ENCODE data around the gene PLSCR4.

DNA sequence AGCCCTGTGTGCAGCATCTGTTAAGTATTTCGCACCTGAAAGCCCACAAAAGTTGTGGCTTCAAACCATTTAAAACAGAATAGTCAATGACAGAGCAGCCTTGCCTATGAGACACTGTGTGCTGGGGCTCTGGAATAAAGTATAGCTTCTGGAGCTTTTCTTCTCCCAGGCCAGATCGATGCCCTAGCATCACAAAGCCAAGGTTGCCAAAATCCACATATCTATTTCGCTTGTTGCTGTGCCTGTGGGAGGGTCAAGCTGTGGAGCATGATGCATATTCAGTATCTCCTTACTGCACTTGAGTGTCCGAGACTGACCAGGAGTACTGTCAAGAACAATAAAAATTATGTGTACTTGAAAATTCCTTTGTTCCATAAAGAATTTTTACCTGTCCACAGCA, 97.5 kb downstream of the PLSCR4 start:
- TF ChIP-seq, protein P1, sequence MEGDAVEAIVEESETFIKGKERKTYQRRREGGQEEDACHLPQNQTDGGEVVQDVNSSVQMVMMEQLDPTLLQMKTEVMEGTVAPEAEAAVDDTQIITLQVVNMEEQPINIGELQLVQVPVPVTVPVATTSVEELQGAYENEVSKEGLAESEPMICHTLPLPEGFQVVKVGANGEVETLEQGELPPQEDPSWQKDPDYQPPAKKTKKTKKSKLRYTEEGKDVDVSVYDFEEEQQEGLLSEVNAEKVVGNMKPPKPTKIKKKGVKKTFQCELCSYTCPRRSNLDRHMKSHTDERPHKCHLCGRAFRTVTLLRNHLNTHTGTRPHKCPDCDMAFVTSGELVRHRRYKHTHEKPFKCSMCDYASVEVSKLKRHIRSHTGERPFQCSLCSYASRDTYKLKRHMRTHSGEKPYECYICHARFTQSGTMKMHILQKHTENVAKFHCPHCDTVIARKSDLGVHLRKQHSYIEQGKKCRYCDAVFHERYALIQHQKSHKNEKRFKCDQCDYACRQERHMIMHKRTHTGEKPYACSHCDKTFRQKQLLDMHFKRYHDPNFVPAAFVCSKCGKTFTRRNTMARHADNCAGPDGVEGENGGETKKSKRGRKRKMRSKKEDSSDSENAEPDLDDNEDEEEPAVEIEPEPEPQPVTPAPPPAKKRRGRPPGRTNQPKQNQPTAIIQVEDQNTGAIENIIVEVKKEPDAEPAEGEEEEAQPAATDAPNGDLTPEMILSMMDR (IDR thresholded peaks at IDR 0.05; ENCODE audit: extremely low read depth in 1 of 2, insufficient read depth in 1 of 2, low read depth in 1 of 2, low read length in 2 of 2): no peak
- no peak for TF ChIP-seq POLR2A (IDR thresholded peaks at IDR 0.05; ENCODE audit: low read depth, low read length)
- no peak for TF ChIP-seq EZH2 (IDR thresholded peaks at IDR 0.05; ENCODE audit: borderline replicate concordance, low read depth, low read length, severe bottlenecking)
- TF ChIP-seq POLR2AphosphoS5 (IDR thresholded peaks at IDR 0.05; ENCODE audit: insufficient read depth, low read depth, low read length): no peak
- TF ChIP-seq, protein P2, sequence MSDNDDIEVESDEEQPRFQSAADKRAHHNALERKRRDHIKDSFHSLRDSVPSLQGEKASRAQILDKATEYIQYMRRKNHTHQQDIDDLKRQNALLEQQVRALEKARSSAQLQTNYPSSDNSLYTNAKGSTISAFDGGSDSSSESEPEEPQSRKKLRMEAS (IDR thresholded peaks at IDR 0.05; ENCODE audit: insufficient read depth, insufficient read length): no peak
